OCI-LY3 (cell line): Measurements from ENCODE around the gene SOX11.

Experiments
- CTCF ChIP-seq: fragments of 200-600, 300-600 bp; sonication (generic); IDR thresholded peaks from 2 replicates; pipeline ENCODE4 v1.5.1; 2014; ENCODE audit warnings: antibody characterized with exemption, low read length, low read depth
- EZH2phosphoT487 ChIP-seq: fragments of 200-600 bp; shearing (Covaris generic); IDR thresholded peaks from 2 replicates; pipeline ENCODE4 v1.6.1; 2018; ENCODE audit warnings: antibody characterized with exemption, mixed run types, low read depth

DNA sequence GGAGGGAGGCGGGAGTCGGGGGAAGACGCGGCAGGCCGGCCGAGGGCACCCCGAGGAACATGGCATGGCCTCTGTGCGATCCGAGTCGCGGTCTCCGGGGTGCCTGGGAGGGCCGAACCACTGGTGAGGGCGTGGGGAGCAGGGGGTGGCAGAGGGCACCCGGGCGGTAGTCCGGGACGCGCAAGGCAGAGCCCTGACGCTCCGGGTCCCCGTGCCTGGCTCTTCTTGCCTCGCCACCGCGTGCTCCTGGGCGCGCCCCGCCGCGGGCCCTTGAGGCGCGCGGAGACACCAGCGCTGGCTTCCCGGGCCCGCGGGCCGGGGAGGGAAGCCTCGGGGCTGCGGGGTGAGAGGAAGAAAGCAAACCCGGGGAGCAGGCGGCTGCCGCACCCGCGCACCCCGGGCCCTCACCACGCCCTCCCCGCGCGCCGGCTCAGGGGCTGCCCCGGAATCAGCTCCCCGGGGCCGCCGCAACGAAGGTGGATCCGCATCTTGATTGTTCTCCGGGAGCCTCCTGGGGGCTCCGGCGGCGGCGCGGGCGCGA is 4.3 kb downstream of the SOX11 start:
- TF ChIP-seq CTCF (no peak), EZH2phosphoT487 (no peak)
